ENCODE results near the gene EPN1. TPM values are rescaled to one million over a fixed set of nuclear protein-coding genes. Genes with fewer than 3 reads are reported as not detected.

Gene EPN1
- total and polyA plus RNA-seq, 2 of the 13 experiments (the other 11 are each of a cell fraction or from before 2014, with no cell fraction given), result 28.9 to 31.7 TPM

DNA sequence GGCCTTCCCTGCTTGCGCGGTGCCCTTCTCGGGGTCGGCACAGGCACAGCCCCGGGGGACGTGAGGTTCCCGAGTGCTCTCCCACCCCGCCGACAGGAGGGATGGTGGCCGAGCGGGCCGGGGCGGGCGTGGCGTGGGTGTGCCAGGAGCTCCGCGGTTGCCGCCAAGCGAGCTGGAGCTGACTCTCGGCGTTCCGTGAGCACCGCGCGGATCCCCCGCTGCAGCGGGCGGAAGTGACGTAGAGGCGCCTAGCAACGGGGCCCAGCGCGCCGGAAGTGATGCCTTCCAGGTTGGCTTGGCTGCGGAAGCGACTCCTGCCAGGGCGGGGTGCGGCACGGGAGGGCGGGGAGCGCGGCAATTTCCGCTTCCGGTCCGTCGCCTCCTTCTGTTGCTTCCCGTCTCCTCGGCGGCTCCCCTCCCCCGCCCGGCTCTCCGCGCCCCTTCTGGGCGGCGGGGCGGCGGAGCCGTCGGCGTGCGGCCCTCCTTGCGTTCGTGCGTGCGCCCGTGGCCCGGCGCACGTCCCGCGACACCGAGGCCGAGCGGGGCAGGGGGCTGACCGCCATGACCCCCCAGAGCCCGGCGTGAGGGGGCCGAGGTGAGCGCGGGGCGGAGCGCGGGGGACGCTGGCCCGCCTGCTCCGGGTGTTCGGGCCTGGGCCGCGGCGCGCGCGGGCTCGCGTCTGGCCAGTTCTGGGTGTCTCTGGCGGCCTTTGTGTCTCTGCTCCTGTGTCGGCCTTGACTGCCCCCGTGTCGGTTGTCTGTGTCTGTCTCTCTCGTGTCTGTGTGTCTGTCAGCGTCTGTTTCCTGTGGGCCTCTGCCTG lies at the start of gene EPN1 (continued):
- TF ChIP-seq, protein P1, sequence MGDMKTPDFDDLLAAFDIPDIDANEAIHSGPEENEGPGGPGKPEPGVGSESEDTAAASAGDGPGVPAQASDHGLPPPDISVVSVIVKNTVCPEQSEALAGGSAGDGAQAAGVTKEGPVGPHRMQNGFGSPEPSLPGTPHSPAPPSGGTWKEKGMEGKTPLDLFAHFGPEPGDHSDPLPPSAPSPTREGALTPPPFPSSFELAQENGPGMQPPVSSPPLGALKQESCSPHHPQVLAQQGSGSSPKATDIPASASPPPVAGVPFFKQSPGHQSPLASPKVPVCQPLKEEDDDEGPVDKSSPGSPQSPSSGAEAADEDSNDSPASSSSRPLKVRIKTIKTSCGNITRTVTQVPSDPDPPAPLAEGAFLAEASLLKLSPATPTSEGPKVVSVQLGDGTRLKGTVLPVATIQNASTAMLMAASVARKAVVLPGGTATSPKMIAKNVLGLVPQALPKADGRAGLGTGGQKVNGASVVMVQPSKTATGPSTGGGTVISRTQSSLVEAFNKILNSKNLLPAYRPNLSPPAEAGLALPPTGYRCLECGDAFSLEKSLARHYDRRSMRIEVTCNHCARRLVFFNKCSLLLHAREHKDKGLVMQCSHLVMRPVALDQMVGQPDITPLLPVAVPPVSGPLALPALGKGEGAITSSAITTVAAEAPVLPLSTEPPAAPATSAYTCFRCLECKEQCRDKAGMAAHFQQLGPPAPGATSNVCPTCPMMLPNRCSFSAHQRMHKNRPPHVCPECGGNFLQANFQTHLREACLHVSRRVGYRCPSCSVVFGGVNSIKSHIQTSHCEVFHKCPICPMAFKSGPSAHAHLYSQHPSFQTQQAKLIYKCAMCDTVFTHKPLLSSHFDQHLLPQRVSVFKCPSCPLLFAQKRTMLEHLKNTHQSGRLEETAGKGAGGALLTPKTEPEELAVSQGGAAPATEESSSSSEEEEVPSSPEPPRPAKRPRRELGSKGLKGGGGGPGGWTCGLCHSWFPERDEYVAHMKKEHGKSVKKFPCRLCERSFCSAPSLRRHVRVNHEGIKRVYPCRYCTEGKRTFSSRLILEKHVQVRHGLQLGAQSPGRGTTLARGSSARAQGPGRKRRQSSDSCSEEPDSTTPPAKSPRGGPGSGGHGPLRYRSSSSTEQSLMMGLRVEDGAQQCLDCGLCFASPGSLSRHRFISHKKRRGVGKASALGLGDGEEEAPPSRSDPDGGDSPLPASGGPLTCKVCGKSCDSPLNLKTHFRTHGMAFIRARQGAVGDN (CRISPR knock-in tag; IDR thresholded peaks at IDR 0.05), result peak; percentile 92
- TF ChIP-seq MIXL1 (CRISPR knock-in tag; IDR thresholded peaks at IDR 0.05), result no peak
- no peak for TF ChIP-seq ZMYM3 (CRISPR knock-in tag; IDR thresholded peaks at IDR 0.05)
- TF ChIP-seq NFYC (CRISPR knock-in tag; IDR thresholded peaks at IDR 0.05), result no peak
- TF ChIP-seq, protein P2, sequence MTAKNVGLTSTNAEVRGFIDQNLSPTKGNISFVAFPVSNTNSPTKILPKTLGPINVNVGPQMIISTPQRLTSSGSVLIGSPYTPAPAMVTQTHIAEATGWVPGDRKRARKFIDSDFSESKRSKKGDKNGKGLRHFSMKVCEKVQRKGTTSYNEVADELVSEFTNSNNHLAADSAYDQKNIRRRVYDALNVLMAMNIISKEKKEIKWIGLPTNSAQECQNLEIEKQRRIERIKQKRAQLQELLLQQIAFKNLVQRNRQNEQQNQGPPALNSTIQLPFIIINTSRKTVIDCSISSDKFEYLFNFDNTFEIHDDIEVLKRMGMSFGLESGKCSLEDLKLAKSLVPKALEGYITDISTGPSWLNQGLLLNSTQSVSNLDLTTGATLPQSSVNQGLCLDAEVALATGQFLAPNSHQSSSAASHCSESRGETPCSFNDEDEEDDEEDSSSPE (CRISPR knock-in tag; IDR thresholded peaks at IDR 0.05), result peak; percentile 68
- TF ChIP-seq ZNF263 (CRISPR knock-in tag; IDR thresholded peaks at IDR 0.05), result no peak
- TF ChIP-seq ZFP82 (CRISPR knock-in tag; IDR thresholded peaks at IDR 0.05; ENCODE audit: borderline replicate concordance), result 0 out of 2 replicates have a peak, but pooled peaks have one; percentile 71
- TF ChIP-seq, protein P3, sequence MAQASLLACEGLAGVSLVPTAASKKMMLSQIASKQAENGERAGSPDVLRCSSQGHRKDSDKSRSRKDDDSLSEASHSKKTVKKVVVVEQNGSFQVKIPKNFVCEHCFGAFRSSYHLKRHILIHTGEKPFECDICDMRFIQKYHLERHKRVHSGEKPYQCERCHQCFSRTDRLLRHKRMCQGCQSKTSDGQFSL (CRISPR knock-in tag; IDR thresholded peaks at IDR 0.05), result no peak
- no peak for TF ChIP-seq SP1 (IDR thresholded peaks at IDR 0.05)
- TF ChIP-seq SP1 (CRISPR knock-in tag; IDR thresholded peaks at IDR 0.05), result 0 out of 2 replicates have a peak, but pooled peaks have one; percentile 59
- peak; percentile 28 for TF ChIP-seq TAF15 (IDR thresholded peaks at IDR 0.05; ENCODE audit: low read depth, low read length, poor library complexity, severe bottlenecking)
- no peak; the same call in none of the 2 replicates for TF ChIP-seq ZNF607 (CRISPR knock-in tag; IDR thresholded peaks at IDR 0.05; ENCODE audit: borderline replicate concordance)
- TF ChIP-seq PHF8 (CRISPR knock-in tag; IDR thresholded peaks at IDR 0.05), result peak; percentile 72
- TF ChIP-seq PAWR (CRISPR knock-in tag; IDR thresholded peaks at IDR 0.05; ENCODE audit: borderline replicate concordance), result no peak
- no peak for TF ChIP-seq FLYWCH1 (CRISPR knock-in tag; IDR thresholded peaks at IDR 0.05)
- TF ChIP-seq, protein P4, sequence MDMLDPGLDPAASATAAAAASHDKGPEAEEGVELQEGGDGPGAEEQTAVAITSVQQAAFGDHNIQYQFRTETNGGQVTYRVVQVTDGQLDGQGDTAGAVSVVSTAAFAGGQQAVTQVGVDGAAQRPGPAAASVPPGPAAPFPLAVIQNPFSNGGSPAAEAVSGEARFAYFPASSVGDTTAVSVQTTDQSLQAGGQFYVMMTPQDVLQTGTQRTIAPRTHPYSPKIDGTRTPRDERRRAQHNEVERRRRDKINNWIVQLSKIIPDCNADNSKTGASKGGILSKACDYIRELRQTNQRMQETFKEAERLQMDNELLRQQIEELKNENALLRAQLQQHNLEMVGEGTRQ (IDR thresholded peaks at IDR 0.05; ENCODE audit: low read depth, low read length), result no peak
- TF ChIP-seq, protein P4 (CRISPR knock-in tag; IDR thresholded peaks at IDR 0.05; ENCODE audit: borderline replicate concordance), result no peak
- peak; percentile 55; the same call in 1 of the 2 replicates for TF ChIP-seq FOXO1 (CRISPR knock-in tag; IDR thresholded peaks at IDR 0.05)
- TF ChIP-seq HNRNPL (IDR thresholded peaks at IDR 0.05; ENCODE audit: low read depth, low read length), result no peak
- no peak for TF ChIP-seq ZBTB1 (CRISPR knock-in tag; IDR thresholded peaks at IDR 0.05; ENCODE audit: borderline replicate concordance)
- TF ChIP-seq ELF1 (CRISPR knock-in tag; IDR thresholded peaks at IDR 0.05), result peak; percentile 93
- TF ChIP-seq MIER3 (CRISPR knock-in tag; IDR thresholded peaks at IDR 0.05; ENCODE audit: borderline replicate concordance), result peak; percentile 46; the same call in 1 of the 2 replicates
